A549 (cell line): ENCODE results near the gene SLC23A2.

Experiments
- CTCF ChIP-seq: fragments of >200 bp; sonication (Bioruptor Twin); formaldehyde crosslinking; IDR thresholded peaks from 3 replicates; pipeline ENCODE4 v1.5.1; 2016
- JUNB ChIP-seq: fragments of >200 bp; sonication (Bioruptor Twin); formaldehyde crosslinking; IDR thresholded peaks from 2 replicates; pipeline ENCODE4 v1.6.1; 2016
- KDM5A ChIP-seq: fragments of 200-600 bp; sonication (generic); IDR thresholded peaks from 2 replicates; pipeline ENCODE4 v1.6.1; 2016; ENCODE audit warnings: antibody characterized with exemption, mild to moderate bottlenecking
- NFE2L2 ChIP-seq: fragments of 150-350 bp; conservative IDR thresholded peaks from 2 replicates; pipeline ENCODE4 v1.6.1; 2014; ENCODE audit warnings: low read length
- POLR2A ChIP-seq: IDR thresholded peaks from 2 replicates; pipeline ENCODE4 v1.6.1; 2012; ENCODE audit warnings: mild to moderate bottlenecking, low read length
- REST ChIP-seq: fragments of 200-600 bp; sonication (generic); IDR thresholded peaks from 2 replicates; pipeline ENCODE4 v1.6.1; 2016; ENCODE audit warnings: antibody characterized with exemption, mild to moderate bottlenecking, moderate library complexity
- ZC3H11A ChIP-seq: fragments of 450-650 bp; IDR thresholded peaks from 2 replicates; pipeline ENCODE4 v1.6.1; 2014; ENCODE audit warnings: antibody characterized with exemption, mild to moderate bottlenecking

GRCh38 chr20:4959592-4959991, 41.7 kb downstream of the SLC23A2 start:
- TF ChIP-seq CTCF = no peak
- TF ChIP-seq REST = no peak
- TF ChIP-seq JUNB = no peak
- no peak for TF ChIP-seq NFE2L2
- TF ChIP-seq KDM5A = no peak
- no peak for TF ChIP-seq ZC3H11A
- no peak for TF ChIP-seq POLR2A
